ENCODE results near the gene HDAC4. TPM values are rescaled to one million over a fixed set of nuclear protein-coding genes. Genes with fewer than 3 reads are reported as not detected.

Gene HDAC4
- total RNA-seq, 1 experiment from 2014 or later: 47.6 TPM

GRCh38 chr2:239411117-239411516, 10.3 kb upstream of the HDAC4 start (continued):
- TF ChIP-seq MAX (IDR thresholded peaks at IDR 0.05) (no peak), FOSL1 (IDR thresholded peaks at IDR 0.05; ENCODE audit: low read depth) (no peak), TCF7L2 (IDR thresholded peaks at IDR 0.05; ENCODE audit: borderline replicate concordance, extremely low read depth, insufficient read depth, insufficient read length) (no peak), RAD21 (IDR thresholded peaks at IDR 0.05; ENCODE audit: low read depth) (no peak)

- Histone ChIP-seq H3K79me2 (ENCODE audit: insufficient read depth, low read length) (no peaks in the 10 kb centered on the region), H3K4me2 (ENCODE audit: low read length) (no peak overlapping the region), H4K20me1 (ENCODE audit: insufficient read depth) (no peaks in the 10 kb centered on the region), H3K9ac (ENCODE audit: low read length) (no peak overlapping the region), H3K4me1 (ENCODE audit: control insufficient read depth in 1 of 2, insufficient read depth in 2 of 2, low read length in 2 of 2) (no peaks in the 10 kb centered on the region), H3K4me3 (replicated peaks in 1 of 2; ENCODE audit: low read depth in 1 of 2, low read length in 2 of 2) (no peak overlapping the region), H3K27ac (ENCODE audit: low read depth, low read length) (no peak overlapping the region), H3K27me3 (ENCODE audit: insufficient read depth, low read length) (no peaks in the 10 kb centered on the region), H2AFZ (ENCODE audit: low read depth, low read length, poor library complexity, severe bottlenecking) (no peak overlapping the region), H3K36me3 (ENCODE audit: control insufficient read depth in 1 of 2, insufficient read depth in 2 of 2, low read length in 2 of 2) (no peaks in the 10 kb centered on the region), H3K9me2 (ENCODE audit: insufficient read depth) (no peaks in the 10 kb centered on the region), H3K9me3 (ENCODE audit: control insufficient read depth in 1 of 2, insufficient read depth in 1 of 2, low read depth in 1 of 2, low read length in 2 of 2) (no peaks in the 10 kb centered on the region)
- ChIA-PET CTCF (no interaction called here), POLR2A (no interaction called here), RAD21 (ENCODE audit: low non-redundant PET in 1 of 2, low total read pairs in 2 of 2, uncharacterized antibody in 2 of 2, unreplicated experiment in 2 of 2) (no interaction called here)
- intact Hi-C loops (cut with micrococcal nuclease): no loop called here
- DNase-seq (ENCODE audit: low read depth, low spot score): no peak
- no TSS peak for BruUV-seq (replicated peaks)
- TF ChIP-seq CBX3 (IDR thresholded peaks at IDR 0.05; ENCODE audit: low read depth) (no peak), YY1 (IDR thresholded peaks at IDR 0.05; ENCODE audit: extremely low read depth, insufficient replicate concordance, low read depth, low read length) (no peak), ATF3 (IDR thresholded peaks at IDR 0.05) (no peak), MAX (IDR thresholded peaks at IDR 0.05) (no peak), RAD21 (IDR thresholded peaks at IDR 0.05; ENCODE audit: low read depth) (no peak), CTCF (IDR thresholded peaks at IDR 0.05 in 2 of 3, conservative IDR thresholded peaks at IDR 0.05 in 1 of 3; ENCODE audit: borderline replicate concordance in 1 of 3, insufficient read depth in 1 of 3, low read depth in 2 of 3, low read length in 2 of 3) (no peak), REST (IDR thresholded peaks at IDR 0.05; ENCODE audit: low read depth) (no peak), POLR2AphosphoS5 (IDR thresholded peaks at IDR 0.05; ENCODE audit: low read depth, low read length) (no peak)
- no peak for ATAC-seq
Observed at GRCh38 chr2:239409976-239410375, 9.2 kb upstream of the HDAC4 start.
